Immature natural killer cell (primary cell): ENCODE data around the gene RBBP9. TPM values are rescaled to one million over a fixed set of nuclear protein-coding genes. Genes with fewer than 3 reads are reported as not detected.
"Not testable (repeated sequence)": the region's sequence is repeated elsewhere in the genome, so short reads cannot be mapped to it uniquely, and the experiment has no call there.

Experiments
- DNase-seq, 3 donors: peaks; one replicate each; pipeline ENCODE4 v3.0.0; 2022; ENCODE audit warnings: mixed read lengths in 1 of 3
- H3K27ac Mint-ChIP-seq, 6 donors: one replicate each; pipeline ENCODE4 v1.8.0; 2020; ENCODE audit warnings: mixed read lengths in 6 of 6, mild to moderate bottlenecking in 5 of 6, inconsistent platforms in 4 of 6, moderate library complexity in 3 of 6
- H3K27me3 Mint-ChIP-seq, 3 donors: one replicate each; pipeline ENCODE4 v1.8.0; 2020 to 2021; ENCODE audit warnings: low read depth in 3 of 3, mild to moderate bottlenecking in 3 of 3, mixed read lengths in 3 of 3, moderate library complexity in 3 of 3, inconsistent platforms in 1 of 3
- H3K36me3 Mint-ChIP-seq, 3 donors: one replicate each; pipeline ENCODE4 v1.8.0; 2020; ENCODE audit warnings: mixed read lengths in 3 of 3, inconsistent platforms in 2 of 3, mild to moderate bottlenecking in 2 of 3
- H3K4me1 Mint-ChIP-seq, 2 donors: one replicate each; pipeline ENCODE4 v1.8.0; 2020; ENCODE audit warnings: inconsistent platforms in 2 of 2, mild to moderate bottlenecking in 2 of 2, mixed read lengths in 2 of 2, moderate library complexity in 1 of 2
- H3K4me3 Mint-ChIP-seq, 5 donors: one replicate each; pipeline ENCODE4 v1.8.0; 2020; ENCODE audit warnings: mild to moderate bottlenecking in 5 of 5, mixed read lengths in 5 of 5, inconsistent platforms in 3 of 5, moderate library complexity in 3 of 5
- H3K9me3 Mint-ChIP-seq, 6 donors: one replicate each; pipeline ENCODE4 v1.8.0; 2020; ENCODE audit warnings: mild to moderate bottlenecking in 6 of 6, mixed read lengths in 6 of 6, inconsistent platforms in 4 of 6, moderate library complexity in 3 of 6
- polyA plus RNA-seq, 3 donors: library from polyadenylated mRNA; unstranded; fragments of 300-500 nt; fragmentation: Illumina TruSeq; gene quantifications; one replicate each; pipeline ENCODE4 v1.2.3, GENCODE V29; 2021

The RBBP9 gene
- polyA plus RNA-seq, 3 donors from 2014 or later: 3.4 to 9.8 (median 9.7) TPM

- peaks cover 0 to 2% of the 10 kb centered on the region in 2 donors for H3K4me1 Mint-ChIP-seq
- no peak for DNase-seq
- H3K27ac Mint-ChIP-seq: peak overlapping the region in 1 of 6 donors; percentile 44
- no peak overlapping the region for H3K4me3 Mint-ChIP-seq
- no peaks in the 10 kb centered on the region for H3K27me3 Mint-ChIP-seq
- peaks cover 3 to 27% (median 19%) of the 10 kb centered on the region in 3 donors for H3K36me3 Mint-ChIP-seq
- no peaks in the 10 kb centered on the region for H3K9me3 Mint-ChIP-seq
Observed at GRCh38 chr20:18523066-18523465, 26.0 kb upstream of the RBBP9 start.

GRCh38 chr20:18522066-18522465 lies 25.0 kb upstream of the RBBP9 start:
- H3K27me3 Mint-ChIP-seq, H3K4me1 Mint-ChIP-seq, DNase-seq, H3K27ac Mint-ChIP-seq, H3K4me3 Mint-ChIP-seq, H3K9me3 Mint-ChIP-seq: not testable (repeated sequence)
- H3K36me3 Mint-ChIP-seq: peaks cover 0 to 20% (median 14%) of the 10 kb centered on the region in 3 donors

- Mint-ChIP-seq H3K4me1 (peaks cover 19 to 41% of the 10 kb centered on the region in 2 donors), H3K4me3 (no peak overlapping the region), H3K36me3 (peaks cover 12 to 22% (median 18%) of the 10 kb centered on the region in 3 donors), H3K27ac (peak overlapping the region in 3 of 6 donors; percentile 57 to 72 (median 70)), H3K27me3 (no peaks in the 10 kb centered on the region), H3K9me3 (no peaks in the 10 kb centered on the region)
- no peak for DNase-seq
Observed at GRCh38 chr20:18515973-18516372, 18.9 kb upstream of the RBBP9 start.

GRCh38 chr20:18514127-18514526 lies 17.1 kb upstream of the RBBP9 start:
- H3K27me3 Mint-ChIP-seq: peaks cover 0 to 3% (median 0%) of the 10 kb centered on the region in 3 donors
- no peak overlapping the region for H3K4me3 Mint-ChIP-seq
- H3K36me3 Mint-ChIP-seq: peaks cover 20 to 33% (median 26%) of the 10 kb centered on the region in 3 donors
- no peaks in the 10 kb centered on the region for H3K9me3 Mint-ChIP-seq
- DNase-seq: no peak
- peak overlapping the region in 4 of 6 donors; percentile 4 to 70 (median 51) for H3K27ac Mint-ChIP-seq
- peaks cover 32 to 58% of the 10 kb centered on the region in 2 donors for H3K4me1 Mint-ChIP-seq

- Mint-ChIP-seq H3K27ac (peak overlapping the region in 4 of 6 donors; percentile 14 to 83 (median 50)), H3K9me3 (no peaks in the 10 kb centered on the region), H3K36me3 (peaks cover 20 to 33% (median 26%) of the 10 kb centered on the region in 3 donors), H3K27me3 (peaks cover 2 to 3% (median 3%) of the 10 kb centered on the region in 3 donors), H3K4me1 (peaks cover 40 to 67% of the 10 kb centered on the region in 2 donors), H3K4me3 (peak overlapping the region in 3 of 5 donors; percentile 9 to 36 (median 18))
- DNase-seq: no peak
Observed at GRCh38 chr20:18513208-18513607, 16.2 kb upstream of the RBBP9 start.

- Mint-ChIP-seq H3K27me3 (peaks cover 11 to 19% (median 17%) of the 10 kb centered on the region in 3 donors), H3K4me3 (no peak overlapping the region), H3K27ac (peak overlapping the region in 3 of 6 donors; percentile 40 to 61 (median 59)), H3K4me1 (peaks cover 53 to 83% of the 10 kb centered on the region in 2 donors), H3K9me3 (no peaks in the 10 kb centered on the region), H3K36me3 (peaks cover 20 to 33% (median 26%) of the 10 kb centered on the region in 3 donors)
- DNase-seq: no peak
Observed at GRCh38 chr20:18511571-18511970, 14.5 kb upstream of the RBBP9 start.

GRCh38 chr20:18507218-18508191 lies 10.5 kb upstream of the RBBP9 start, which contains the start of gene SEC23B:
SEC23B (plus strand) TSS chr20:18507940; CDS start chr20:18510836, 2,896 bp downstream.
- peaks cover 11 to 22% (median 19%) of the 10 kb centered on the region in 3 donors for H3K27me3 Mint-ChIP-seq
- peaks cover 16 to 19% (median 17%) of the 10 kb centered on the region in 3 donors for H3K36me3 Mint-ChIP-seq
- H3K4me3 Mint-ChIP-seq: peak within 1 kb of the TSS; percentile 99 to 100 (median 100)
- H3K4me1 Mint-ChIP-seq: peaks cover 36 to 61% of the 10 kb centered on the region in 2 donors
- peak; percentile 99 for DNase-seq
- peak within 1 kb of the TSS; percentile 99 to 100 (median 100) for H3K27ac Mint-ChIP-seq
- no peaks in the 10 kb centered on the region for H3K9me3 Mint-ChIP-seq

- H3K36me3 Mint-ChIP-seq: peaks cover 15 to 18% (median 16%) of the 10 kb centered on the region in 3 donors
- H3K4me3 Mint-ChIP-seq: peak overlapping the region; percentile 99 to 100 (median 100)
- peaks cover 36 to 53% of the 10 kb centered on the region in 2 donors for H3K4me1 Mint-ChIP-seq
- H3K27ac Mint-ChIP-seq: peak overlapping the region; percentile 99 to 100 (median 100)
- peaks cover 11 to 22% (median 19%) of the 10 kb centered on the region in 3 donors for H3K27me3 Mint-ChIP-seq
- DNase-seq: no peak
- H3K9me3 Mint-ChIP-seq: no peaks in the 10 kb centered on the region
Observed at GRCh38 chr20:18506744-18507143, 9.7 kb upstream of the RBBP9 start.

GRCh38 chr20:18504479-18505060 lies 7.5 kb upstream of the RBBP9 start:
- H3K4me3 Mint-ChIP-seq: no peak overlapping the region
- no peaks in the 10 kb centered on the region for H3K9me3 Mint-ChIP-seq

GRCh38 chr20:18501672-18502071 lies 4.6 kb upstream of the RBBP9 start:
- not testable (repeated sequence) for H3K27me3 Mint-ChIP-seq, DNase-seq, H3K36me3 Mint-ChIP-seq, H3K4me3 Mint-ChIP-seq, H3K9me3 Mint-ChIP-seq
- H3K27ac Mint-ChIP-seq: peak overlapping the region in 3 of 6 donors; percentile 13 to 37 (median 19)
- peaks cover 7 to 14% of the 10 kb centered on the region in 2 donors for H3K4me1 Mint-ChIP-seq

More at GRCh38 chr20:18504479-18505060, 7.5 kb upstream of the RBBP9 start:
- DNase-seq: no peak
- Mint-ChIP-seq H3K4me1 (peaks cover 26 to 34% of the 10 kb centered on the region in 2 donors), H3K27ac (peak overlapping the region in 1 of 6 donors; percentile 73), H3K27me3 (peaks cover 8 to 22% (median 19%) of the 10 kb centered on the region in 3 donors), H3K36me3 (no peaks in the 10 kb centered on the region)

GRCh38 chr20:18497603-18498002 lies 578 bp upstream of the RBBP9 start:
- Mint-ChIP-seq H3K36me3 (peaks cover 5 to 7% (median 6%) of the 10 kb centered on the region in 3 donors), H3K4me3 (peak overlapping the region; percentile 96 to 98 (median 97)), H3K27ac (peak overlapping the region in 5 of 6 donors; percentile 80 to 95 (median 87)), H3K27me3 (peaks cover 0 to 2% (median 2%) of the 10 kb centered on the region in 3 donors), H3K9me3 (no peaks in the 10 kb centered on the region), H3K4me1 (peaks cover 13 to 21% of the 10 kb centered on the region in 2 donors)
- DNase-seq: no peak

- H3K4me1 Mint-ChIP-seq: peaks cover 13 to 21% of the 10 kb centered on the region in 2 donors
- no peak for DNase-seq
- peak overlapping the region; percentile 96 to 98 (median 97) for H3K4me3 Mint-ChIP-seq
- no peaks in the 10 kb centered on the region for H3K9me3 Mint-ChIP-seq
- H3K27ac Mint-ChIP-seq: peak overlapping the region in 3 of 6 donors; percentile 80 to 93 (median 84)
- H3K36me3 Mint-ChIP-seq: peaks cover 5 to 9% (median 6%) of the 10 kb centered on the region in 3 donors
- peaks cover 0 to 2% (median 2%) of the 10 kb centered on the region in 3 donors for H3K27me3 Mint-ChIP-seq
Observed at GRCh38 chr20:18496042-18496441, 983 bp downstream of the RBBP9 start.

GRCh38 chr20:18488301-18488700 lies 8.7 kb downstream of the RBBP9 start:
- H3K9me3 Mint-ChIP-seq: no peaks in the 10 kb centered on the region
- H3K27ac Mint-ChIP-seq: no peak overlapping the region
- H3K4me3 Mint-ChIP-seq: no peak overlapping the region
- H3K36me3 Mint-ChIP-seq: peaks cover 12 to 35% (median 18%) of the 10 kb centered on the region in 3 donors
- DNase-seq: no peak
- H3K27me3 Mint-ChIP-seq: peaks cover 0 to under 1% (median 0%) of the 10 kb centered on the region in 3 donors
- H3K4me1 Mint-ChIP-seq: no peaks in the 10 kb centered on the region
